ENCODE measurements around the gene PPM1D. TPM values are rescaled to one million over a fixed set of nuclear protein-coding genes. Genes with fewer than 3 reads are reported as not detected.

PPM1D gene
- total RNA-seq, 1 experiment from 2014 or later: 17.9 TPM

GRCh38 chr17:60628252-60628889 is 28.4 kb downstream of the PPM1D start:
- Mint-ChIP-seq H3K27me3 (ENCODE audit: insufficient read depth, unreplicated experiment) (no peaks in the 10 kb centered on the region), H3K4me3 (ENCODE audit: unreplicated experiment) (no peak overlapping the region), H3K9me3 (ENCODE audit: unreplicated experiment) (no peaks in the 10 kb centered on the region), H3K36me3 (ENCODE audit: insufficient read depth, unreplicated experiment) (peaks cover 16% of the 10 kb centered on the region), H3K27ac (ENCODE audit: unreplicated experiment) (no peak overlapping the region), H3K4me1 (ENCODE audit: low read depth, unreplicated experiment) (no peaks in the 10 kb centered on the region)
- no peak overlapping the region for H3K4me3 ChIP-seq (ENCODE audit: low read depth, low read length)
- H3K27me3 ChIP-seq (replicated peaks; ENCODE audit: control insufficient read depth, insufficient read depth, low read length): no peaks in the 10 kb centered on the region
- no TSS peak for BruUV-seq (replicated peaks)
- no peaks in the 10 kb centered on the region for H3K9me3 ChIP-seq
- H3K36me3 ChIP-seq (ENCODE audit: control insufficient read depth, insufficient read depth, low read length): no peaks in the 10 kb centered on the region; the same call in 1 of the 2 replicates
- DNase-seq: no peak
- ChIA-PET CTCF (interaction anchor here (0.7 to 1.1 kb wide), 2 partner anchors 27 to 486 kb away, joined by 3 read pairs; no protein-coding TSS in a partner anchor), POLR2A (no interaction called here)
- TF ChIP-seq, protein P1, sequence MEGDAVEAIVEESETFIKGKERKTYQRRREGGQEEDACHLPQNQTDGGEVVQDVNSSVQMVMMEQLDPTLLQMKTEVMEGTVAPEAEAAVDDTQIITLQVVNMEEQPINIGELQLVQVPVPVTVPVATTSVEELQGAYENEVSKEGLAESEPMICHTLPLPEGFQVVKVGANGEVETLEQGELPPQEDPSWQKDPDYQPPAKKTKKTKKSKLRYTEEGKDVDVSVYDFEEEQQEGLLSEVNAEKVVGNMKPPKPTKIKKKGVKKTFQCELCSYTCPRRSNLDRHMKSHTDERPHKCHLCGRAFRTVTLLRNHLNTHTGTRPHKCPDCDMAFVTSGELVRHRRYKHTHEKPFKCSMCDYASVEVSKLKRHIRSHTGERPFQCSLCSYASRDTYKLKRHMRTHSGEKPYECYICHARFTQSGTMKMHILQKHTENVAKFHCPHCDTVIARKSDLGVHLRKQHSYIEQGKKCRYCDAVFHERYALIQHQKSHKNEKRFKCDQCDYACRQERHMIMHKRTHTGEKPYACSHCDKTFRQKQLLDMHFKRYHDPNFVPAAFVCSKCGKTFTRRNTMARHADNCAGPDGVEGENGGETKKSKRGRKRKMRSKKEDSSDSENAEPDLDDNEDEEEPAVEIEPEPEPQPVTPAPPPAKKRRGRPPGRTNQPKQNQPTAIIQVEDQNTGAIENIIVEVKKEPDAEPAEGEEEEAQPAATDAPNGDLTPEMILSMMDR (IDR thresholded peaks at IDR 0.05; ENCODE audit: insufficient read depth in 1 of 2, low read depth in 1 of 2, low read length in 1 of 2, severe bottlenecking in 1 of 2, unreplicated experiment in 1 of 2): no peak
- intact Hi-C loops (cut with micrococcal nuclease; ENCODE audit: unreplicated experiment): no loop called here
- no peaks in the 10 kb centered on the region for H3K4me1 ChIP-seq

GRCh38 chr17:60629120-60629519 is 29.1 kb downstream of the PPM1D start:
- no peak overlapping the region for H3K4me3 Mint-ChIP-seq (ENCODE audit: unreplicated experiment)
- H3K36me3 Mint-ChIP-seq (ENCODE audit: insufficient read depth, unreplicated experiment): peaks cover 16% of the 10 kb centered on the region
- H3K27me3 Mint-ChIP-seq (ENCODE audit: insufficient read depth, unreplicated experiment): no peaks in the 10 kb centered on the region
- BruUV-seq (replicated peaks): no TSS peak
- ChIA-PET POLR2A (no interaction called here), CTCF (interaction anchor here (0.5 to 1.1 kb wide), 3 partner anchors 28 to 487 kb away, joined by 3 to 4 read pairs (median 3); no protein-coding TSS in a partner anchor)
- H3K9me3 ChIP-seq: no peaks in the 10 kb centered on the region
- intact Hi-C loops (cut with micrococcal nuclease; ENCODE audit: unreplicated experiment): no loop called here
- H3K4me1 Mint-ChIP-seq (ENCODE audit: low read depth, unreplicated experiment): no peaks in the 10 kb centered on the region
- no peak for DNase-seq
- H3K36me3 ChIP-seq (ENCODE audit: control insufficient read depth, insufficient read depth, low read length): no peaks in the 10 kb centered on the region; the same call in 1 of the 2 replicates
- H3K4me3 ChIP-seq (ENCODE audit: low read depth, low read length): no peak overlapping the region
- H3K9me3 Mint-ChIP-seq (ENCODE audit: unreplicated experiment): no peaks in the 10 kb centered on the region
- TF ChIP-seq, protein P1 (IDR thresholded peaks at IDR 0.05; ENCODE audit: insufficient read depth in 1 of 2, low read depth in 1 of 2, low read length in 1 of 2, severe bottlenecking in 1 of 2, unreplicated experiment in 1 of 2): no peak
- H3K27ac Mint-ChIP-seq (ENCODE audit: unreplicated experiment): no peak overlapping the region
- no peaks in the 10 kb centered on the region for H3K27me3 ChIP-seq (replicated peaks; ENCODE audit: control insufficient read depth, insufficient read depth, low read length)
- no peaks in the 10 kb centered on the region for H3K4me1 ChIP-seq

DNA sequence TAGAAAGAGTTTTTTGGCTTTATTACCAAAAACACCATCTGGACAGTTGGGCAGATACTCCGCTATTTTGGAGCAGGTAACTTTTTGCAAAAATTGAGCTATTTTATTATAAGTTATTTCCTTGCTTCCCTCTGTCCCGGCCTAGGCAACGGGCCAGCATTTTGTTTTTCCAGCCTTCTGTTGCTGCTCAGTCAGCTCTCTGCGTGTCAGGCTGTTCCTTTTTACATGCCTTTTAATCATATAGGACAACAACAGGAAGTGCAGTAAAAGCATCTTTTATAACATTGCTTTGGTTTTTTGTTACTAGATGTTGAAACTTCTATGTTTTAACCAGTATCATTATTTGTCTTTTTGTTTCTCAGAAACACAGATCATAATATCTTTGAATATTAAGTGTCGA is 30.4 kb downstream of the PPM1D start:
- no peak overlapping the region for H3K4me3 ChIP-seq (ENCODE audit: low read depth, low read length)
- intact Hi-C loops (cut with micrococcal nuclease; ENCODE audit: unreplicated experiment): no loop called here
- POLR2A ChIA-PET: no interaction called here
- no peaks in the 10 kb centered on the region for H3K9me3 ChIP-seq
- H3K27me3 ChIP-seq (replicated peaks; ENCODE audit: control insufficient read depth, insufficient read depth, low read length): no peaks in the 10 kb centered on the region
- no TSS peak for BruUV-seq (replicated peaks)
- no peak overlapping the region for H3K4me3 Mint-ChIP-seq (ENCODE audit: unreplicated experiment)
- no peaks in the 10 kb centered on the region for H3K27me3 Mint-ChIP-seq (ENCODE audit: insufficient read depth, unreplicated experiment)
- H3K36me3 ChIP-seq (ENCODE audit: control insufficient read depth, insufficient read depth, low read length): no peaks in the 10 kb centered on the region; the same call in 1 of the 2 replicates
- H3K4me1 Mint-ChIP-seq (ENCODE audit: low read depth, unreplicated experiment): no peaks in the 10 kb centered on the region
- CTCF ChIA-PET: no interaction called here
- H3K4me1 ChIP-seq: no peaks in the 10 kb centered on the region
- no peaks in the 10 kb centered on the region for H3K9me3 Mint-ChIP-seq (ENCODE audit: unreplicated experiment)
- H3K27ac Mint-ChIP-seq (ENCODE audit: unreplicated experiment): no peak overlapping the region
- no peak for DNase-seq
- TF ChIP-seq, protein P1 (IDR thresholded peaks at IDR 0.05; ENCODE audit: insufficient read depth in 1 of 2, low read depth in 1 of 2, low read length in 1 of 2, severe bottlenecking in 1 of 2, unreplicated experiment in 1 of 2): no peak
- peaks cover 19% of the 10 kb centered on the region for H3K36me3 Mint-ChIP-seq (ENCODE audit: insufficient read depth, unreplicated experiment)
